Activated naive CD4-positive, alpha-beta T cell treated with anti-CD3 and anti-CD28 coated beads, Interleukin-2, amount 50 U/mL, for 16 hours (primary cell): ENCODE results near the gene TAS2R8.
"Not testable (repeated sequence)": the region's sequence is repeated elsewhere in the genome, so short reads cannot be mapped to it uniquely, and the experiment has no call there.

Source experiments
- DNase-seq: peaks from one replicate; pipeline ENCODE4 v3.0.0-alpha.2; 2020

The TAS2R8 gene

GRCh38 chr12:10807186-10807585, at the start of gene TAS2R8:
Gene TAS2R8 (minus strand): TSS chr12:10807286. CDS start chr12:10806980, 306 bp downstream.
- DNase-seq: no peak

GRCh38 chr12:10855807-10856206, 48.7 kb upstream of the TAS2R8 start:
- DNase-seq: no peak

GRCh38 chr12:10853776-10854175, 46.7 kb upstream of the TAS2R8 start:
- DNase-seq: no peak

GRCh38 chr12:10851243-10851858, 44.3 kb upstream of the TAS2R8 start:
- DNase-seq: no peak

- DNase-seq: no peak
Measured at GRCh38 chr12:10849425-10849878, 42.4 kb upstream of the TAS2R8 start, which contains the start of gene PRR4. Gene PRR4 (minus strand): TSS chr12:10849475. CDS start chr12:10849437, 38 bp downstream.

GRCh38 chr12:10847744-10848143, 40.7 kb upstream of the TAS2R8 start:
- DNase-seq: no peak

GRCh38 chr12:10842862-10843261, 35.8 kb upstream of the TAS2R8 start:
- DNase-seq: no peak

GRCh38 chr12:10838461-10838860, 31.4 kb upstream of the TAS2R8 start:
- no peak for DNase-seq

- no peak for DNase-seq
Measured at GRCh38 chr12:10829994-10830393, 22.9 kb upstream of the TAS2R8 start.

GRCh38 chr12:10826258-10826657, 19.2 kb upstream of the TAS2R8 start, which contains the start of gene TAS2R10:
Gene TAS2R10 (minus strand): TSS chr12:10826358. CDS start chr12:10826269, 89 bp downstream.
- no peak for DNase-seq

- DNase-seq: no peak
Measured at GRCh38 chr12:10824957-10825356, 17.9 kb upstream of the TAS2R8 start.

- no peak for DNase-seq
Measured at GRCh38 chr12:10811883-10812536, 4.9 kb upstream of the TAS2R8 start.

GRCh38 chr12:10810068-10810467, 3.0 kb upstream of the TAS2R8 start, which contains the start of gene TAS2R9:
Gene TAS2R9 (minus strand): TSS chr12:10810168. CDS start chr12:10810075, 93 bp downstream.
- no peak for DNase-seq

- no peak for DNase-seq
Measured at GRCh38 chr12:10802587-10802986, 4.5 kb downstream of the TAS2R8 start, which contains the start of gene TAS2R7. Gene TAS2R7 (minus strand): TSS chr12:10802627. CDS start chr12:10802570, 57 bp downstream.

- no peak for DNase-seq
Measured at GRCh38 chr12:10801741-10802140, 5.3 kb downstream of the TAS2R8 start.

GRCh38 chr12:10794222-10794621, 12.9 kb downstream of the TAS2R8 start:
- no peak for DNase-seq

- DNase-seq: not testable (repeated sequence)
Measured at GRCh38 chr12:10791769-10792168, 15.3 kb downstream of the TAS2R8 start.

GRCh38 chr12:10783252-10783651, 23.8 kb downstream of the TAS2R8 start:
- DNase-seq: no peak

- no peak for DNase-seq
Measured at GRCh38 chr12:10779103-10779502, 28.0 kb downstream of the TAS2R8 start.

GRCh38 chr12:10771132-10771733, 35.9 kb downstream of the TAS2R8 start:
- no peak for DNase-seq

GRCh38 chr12:10759657-10760056, 47.4 kb downstream of the TAS2R8 start:
- DNase-seq: no peak

GRCh38 chr12:10756194-10756593, 50.9 kb downstream of the TAS2R8 start:
- no peak for DNase-seq
